Ovary (tissue), 3 donors: Measurements from ENCODE around the gene GSTP1.

Experiments
- EP300 ChIP-seq: sonication (generic); formaldehyde crosslinking; IDR thresholded peaks from one replicate; pipeline ENCODE4 v1.6.1; 2017; ENCODE audit warnings: antibody characterized with exemption
- POLR2A ChIP-seq: fragments of 450-650 bp; IDR thresholded peaks from one replicate; pipeline ENCODE4 v1.6.1; 2017; ENCODE audit warnings: antibody characterized with exemption, mild to moderate bottlenecking, moderate library complexity
- TF ChIP-seq, protein P1 (sequence below), 3 donors: fragments of 450-650 bp in 2 of 3; fragments of 200-600 bp in 1 of 3; IDR thresholded peaks; one replicate each; pipeline versions ENCODE4 v1.5.1 to v1.8.0; 2016 to 2022; ENCODE audit warnings: antibody characterized with exemption in 3 of 3, mild to moderate bottlenecking in 1 of 3
- donor health status: DM: no; HTN: no; CAD: no.

DNA sequence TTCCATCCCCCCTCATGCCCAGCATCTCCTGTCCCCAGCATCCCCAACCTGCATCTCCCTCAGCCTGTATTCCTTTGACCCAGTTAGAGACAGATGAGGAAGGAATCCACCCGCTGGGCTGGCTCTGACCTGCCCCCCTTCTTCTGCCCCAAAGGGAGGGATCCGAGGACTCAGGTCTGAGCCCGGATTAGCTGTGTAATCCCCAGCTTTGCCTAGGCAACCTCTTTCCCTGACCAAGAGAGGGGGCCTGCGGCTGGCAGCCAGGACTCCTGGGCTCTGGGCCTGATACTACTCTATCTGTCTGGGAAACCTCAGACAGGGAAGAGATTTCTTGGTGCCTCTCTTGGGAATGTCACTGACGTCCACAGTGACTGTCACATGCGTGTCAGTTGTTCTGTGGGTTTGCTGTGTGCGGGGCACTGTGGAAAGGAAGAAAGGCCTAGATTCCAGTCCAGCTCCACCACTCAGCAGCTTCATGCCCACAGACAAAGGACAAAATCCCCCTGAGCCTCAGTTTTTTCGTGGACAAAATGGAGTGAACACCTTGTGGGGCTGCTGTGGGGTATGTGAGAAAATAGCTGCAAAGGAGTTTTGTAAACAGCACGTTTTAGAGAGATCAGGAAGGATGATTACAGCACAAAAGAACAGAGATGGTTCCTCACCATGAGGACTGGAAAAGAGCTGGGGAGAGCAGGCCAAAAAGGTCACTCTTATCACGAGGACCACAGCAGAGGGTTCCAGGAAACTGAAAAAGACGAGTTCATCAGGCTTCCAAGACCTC is 21.8 kb downstream of the GSTP1 start:
- TF ChIP-seq, protein P1, sequence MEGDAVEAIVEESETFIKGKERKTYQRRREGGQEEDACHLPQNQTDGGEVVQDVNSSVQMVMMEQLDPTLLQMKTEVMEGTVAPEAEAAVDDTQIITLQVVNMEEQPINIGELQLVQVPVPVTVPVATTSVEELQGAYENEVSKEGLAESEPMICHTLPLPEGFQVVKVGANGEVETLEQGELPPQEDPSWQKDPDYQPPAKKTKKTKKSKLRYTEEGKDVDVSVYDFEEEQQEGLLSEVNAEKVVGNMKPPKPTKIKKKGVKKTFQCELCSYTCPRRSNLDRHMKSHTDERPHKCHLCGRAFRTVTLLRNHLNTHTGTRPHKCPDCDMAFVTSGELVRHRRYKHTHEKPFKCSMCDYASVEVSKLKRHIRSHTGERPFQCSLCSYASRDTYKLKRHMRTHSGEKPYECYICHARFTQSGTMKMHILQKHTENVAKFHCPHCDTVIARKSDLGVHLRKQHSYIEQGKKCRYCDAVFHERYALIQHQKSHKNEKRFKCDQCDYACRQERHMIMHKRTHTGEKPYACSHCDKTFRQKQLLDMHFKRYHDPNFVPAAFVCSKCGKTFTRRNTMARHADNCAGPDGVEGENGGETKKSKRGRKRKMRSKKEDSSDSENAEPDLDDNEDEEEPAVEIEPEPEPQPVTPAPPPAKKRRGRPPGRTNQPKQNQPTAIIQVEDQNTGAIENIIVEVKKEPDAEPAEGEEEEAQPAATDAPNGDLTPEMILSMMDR (IDR thresholded peaks at IDR 0.05): no peak
- TF ChIP-seq EP300 (no peak), POLR2A (no peak)
